ENCODE results near the gene NAGA.

DNA sequence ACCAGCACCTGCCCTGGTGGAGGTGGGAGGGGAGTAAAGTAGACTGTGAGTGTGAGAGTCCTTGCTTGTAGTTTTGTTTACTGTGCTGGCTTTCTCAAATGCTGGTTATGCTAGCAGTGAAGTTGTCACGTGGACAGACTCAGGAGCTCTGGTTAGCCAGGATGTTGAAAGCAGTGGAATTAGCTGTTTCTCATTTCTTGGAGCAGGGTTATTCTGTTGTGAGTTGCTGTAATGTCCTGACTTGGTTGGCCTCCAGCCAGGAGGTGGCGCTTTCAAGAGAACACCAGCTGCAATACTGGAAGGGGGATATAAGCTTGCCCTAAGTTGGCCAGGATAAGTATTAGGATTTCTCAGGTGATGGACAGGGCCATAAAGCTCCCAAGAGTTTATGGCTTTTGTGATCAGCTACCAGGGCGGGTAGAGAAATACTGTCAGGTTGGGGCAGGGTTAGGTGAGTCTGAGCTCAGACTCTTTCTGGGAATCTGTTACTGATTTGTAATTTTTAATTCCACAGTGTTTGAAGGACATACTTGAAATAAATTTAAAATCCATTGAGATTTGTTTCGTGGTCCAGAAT is 46.3 kb upstream of the NAGA start:
- TF ChIP-seq, protein P1, sequence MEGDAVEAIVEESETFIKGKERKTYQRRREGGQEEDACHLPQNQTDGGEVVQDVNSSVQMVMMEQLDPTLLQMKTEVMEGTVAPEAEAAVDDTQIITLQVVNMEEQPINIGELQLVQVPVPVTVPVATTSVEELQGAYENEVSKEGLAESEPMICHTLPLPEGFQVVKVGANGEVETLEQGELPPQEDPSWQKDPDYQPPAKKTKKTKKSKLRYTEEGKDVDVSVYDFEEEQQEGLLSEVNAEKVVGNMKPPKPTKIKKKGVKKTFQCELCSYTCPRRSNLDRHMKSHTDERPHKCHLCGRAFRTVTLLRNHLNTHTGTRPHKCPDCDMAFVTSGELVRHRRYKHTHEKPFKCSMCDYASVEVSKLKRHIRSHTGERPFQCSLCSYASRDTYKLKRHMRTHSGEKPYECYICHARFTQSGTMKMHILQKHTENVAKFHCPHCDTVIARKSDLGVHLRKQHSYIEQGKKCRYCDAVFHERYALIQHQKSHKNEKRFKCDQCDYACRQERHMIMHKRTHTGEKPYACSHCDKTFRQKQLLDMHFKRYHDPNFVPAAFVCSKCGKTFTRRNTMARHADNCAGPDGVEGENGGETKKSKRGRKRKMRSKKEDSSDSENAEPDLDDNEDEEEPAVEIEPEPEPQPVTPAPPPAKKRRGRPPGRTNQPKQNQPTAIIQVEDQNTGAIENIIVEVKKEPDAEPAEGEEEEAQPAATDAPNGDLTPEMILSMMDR (IDR thresholded peaks at IDR 0.05) = no peak
- TF ChIP-seq POLR2A (IDR thresholded peaks at IDR 0.05) = no peak
